NCI-H446 (cell line): Measurements from ENCODE around the gene UBL4B.
A peak's percentile ranks its signal among the peaks of the same experiment; 100 is the strongest.

Source experiments
- DNase-seq, 2 experiments: peaks; one replicate each; lab custom pipeline; 2025; lab: John Stamatoyannopoulos, UW

UBL4B gene

DNA sequence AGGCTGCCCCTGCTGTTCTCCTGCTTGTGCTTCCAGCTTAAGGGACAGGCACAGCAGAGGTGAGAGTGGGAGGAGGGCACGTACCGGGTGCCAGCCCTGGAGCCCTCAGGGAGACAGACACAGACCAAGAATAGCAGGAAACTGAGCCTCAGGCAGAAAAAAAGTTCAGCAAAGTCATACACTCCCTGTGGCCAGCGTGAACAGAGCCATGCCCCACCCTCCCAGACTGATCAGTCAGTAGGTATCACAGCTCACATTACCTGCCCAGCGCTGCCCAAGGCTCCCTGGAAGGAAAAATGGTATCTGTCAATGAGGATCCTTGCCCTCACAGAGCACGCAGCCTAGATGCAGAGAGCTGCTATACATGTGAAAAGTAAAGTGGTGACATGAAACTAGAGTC lies 1.3 kb downstream of the UBL4B start:
- no peak for DNase-seq

DNA sequence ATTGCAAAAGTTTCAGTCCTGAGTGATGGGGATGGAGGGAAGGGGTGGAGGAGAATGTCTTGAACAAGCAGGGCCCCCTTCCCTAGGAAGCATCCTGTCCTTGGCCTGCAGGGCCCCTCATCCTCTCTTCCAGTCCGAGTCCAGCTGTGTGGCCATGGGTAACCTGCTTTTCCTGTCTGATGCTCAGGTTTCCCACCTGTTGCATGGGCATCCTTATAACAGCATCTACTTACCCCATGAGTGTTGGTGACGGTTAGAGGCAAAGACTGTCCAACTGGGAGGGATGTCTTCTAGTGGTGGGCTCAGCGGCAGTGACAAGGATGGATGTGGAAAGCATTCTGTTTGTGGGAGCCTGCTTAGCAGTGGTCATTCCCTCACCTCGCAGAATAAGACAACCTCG lies 1.9 kb downstream of the UBL4B start:
- no peak for DNase-seq

DNA sequence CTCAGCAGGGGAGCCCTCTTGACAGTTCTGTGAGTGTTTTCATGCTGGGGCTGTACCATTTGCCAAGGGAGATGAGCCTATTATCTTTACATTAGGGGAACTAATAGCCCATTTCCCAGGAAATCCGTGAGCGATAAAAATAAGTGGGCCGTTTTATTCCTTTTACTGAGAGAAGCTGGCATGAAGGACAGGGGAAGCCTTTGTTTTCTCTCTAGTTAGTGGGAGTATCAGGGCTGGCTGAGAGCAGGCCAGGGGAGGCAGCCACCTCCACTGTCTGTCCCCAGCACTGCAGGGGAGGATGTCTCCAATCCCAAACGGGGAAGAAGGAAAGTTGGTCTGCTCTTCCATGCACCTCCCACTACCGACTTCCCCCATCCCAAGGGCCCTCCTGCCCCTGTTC lies 2.5 kb downstream of the UBL4B start:
- no peak for DNase-seq

DNA sequence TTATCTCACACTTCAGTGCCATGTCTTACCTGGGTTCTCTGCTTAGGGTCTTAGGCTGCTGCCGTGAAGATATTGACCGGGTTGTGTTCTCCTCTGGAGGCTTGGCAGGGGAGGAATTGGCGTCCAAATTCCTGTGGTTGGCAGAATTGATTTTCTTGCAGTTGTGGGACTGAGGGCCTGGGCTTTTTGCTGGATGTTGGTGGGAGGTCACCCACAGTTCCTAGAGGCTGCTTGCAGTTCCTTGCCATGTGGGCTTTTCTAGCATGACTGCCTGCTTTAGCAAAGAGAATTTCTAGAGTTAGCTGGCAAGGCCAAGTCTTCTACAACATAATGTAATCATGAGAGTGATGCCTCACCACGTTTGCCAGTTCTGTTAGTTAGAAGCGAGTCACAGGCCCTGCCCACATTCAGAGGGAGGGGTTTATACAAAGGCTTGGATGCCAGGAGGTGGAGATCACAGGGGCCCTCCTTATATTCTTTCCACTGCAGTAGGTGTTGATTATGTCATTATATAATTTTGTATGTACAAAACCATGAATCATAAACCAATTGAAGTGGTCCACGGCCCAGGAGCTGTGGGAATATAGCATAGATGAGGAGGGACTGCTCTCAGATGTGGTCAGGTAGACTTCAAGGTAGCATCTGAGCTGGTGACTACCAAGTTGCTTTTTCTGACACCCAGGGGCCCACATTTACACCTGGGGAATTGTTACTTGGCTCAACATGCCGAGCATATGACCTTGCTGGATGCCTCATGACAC lies 6.6 kb downstream of the UBL4B start:
- peak in 1 of 2 experiments; percentile 25 for DNase-seq

DNA sequence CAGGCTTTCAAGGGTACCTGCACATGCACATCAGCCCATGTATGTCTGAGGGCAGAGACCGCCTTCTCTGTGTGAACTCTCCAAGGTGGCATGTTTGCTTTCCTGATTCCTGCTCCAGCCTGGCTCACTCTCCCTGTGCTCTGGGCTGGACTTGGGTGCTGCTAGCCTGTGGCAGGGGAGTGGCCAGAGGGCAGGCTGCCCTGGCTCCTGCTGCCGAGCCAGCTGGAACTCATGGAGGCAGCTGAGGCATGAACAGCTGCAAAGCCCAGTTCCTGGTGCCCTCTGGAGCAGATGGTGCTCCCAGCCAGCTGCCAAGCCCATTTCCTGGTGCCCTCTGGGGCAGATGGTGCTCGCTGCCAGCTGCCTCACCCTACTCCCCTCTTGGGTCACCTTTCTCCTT lies 7.6 kb downstream of the UBL4B start:
- peak; percentile 6 to 61 for DNase-seq

DNA sequence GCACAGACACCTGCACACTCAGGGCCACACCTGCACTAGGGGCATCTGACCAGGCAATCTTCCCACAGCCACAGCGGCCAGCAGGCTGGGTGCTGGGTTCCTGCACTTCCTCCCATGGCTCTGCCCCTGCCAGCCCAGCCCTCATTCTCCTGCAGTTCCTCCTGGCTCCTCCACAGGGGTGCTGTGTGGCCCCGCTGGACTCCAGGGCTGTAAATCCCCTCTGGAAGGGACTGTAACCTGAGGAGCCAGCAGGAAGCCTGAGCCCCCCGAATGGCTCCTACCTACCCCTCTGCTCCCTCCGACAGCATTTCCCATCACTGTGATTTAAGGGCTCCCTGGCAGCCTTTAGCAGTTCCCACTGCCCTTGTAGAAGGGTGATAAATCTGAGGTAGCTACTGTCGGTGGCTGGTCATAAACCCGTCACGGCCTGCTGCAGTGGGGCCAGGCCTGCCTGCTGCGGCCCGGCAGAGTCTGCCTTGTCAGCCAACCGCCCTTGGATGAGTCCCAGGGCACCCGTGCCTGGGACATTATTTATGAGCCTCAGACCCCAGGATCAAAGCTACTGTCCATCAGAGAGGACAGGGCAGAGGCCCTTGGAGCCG lies 8.8 kb downstream of the UBL4B start:
- DNase-seq: no peak

DNA sequence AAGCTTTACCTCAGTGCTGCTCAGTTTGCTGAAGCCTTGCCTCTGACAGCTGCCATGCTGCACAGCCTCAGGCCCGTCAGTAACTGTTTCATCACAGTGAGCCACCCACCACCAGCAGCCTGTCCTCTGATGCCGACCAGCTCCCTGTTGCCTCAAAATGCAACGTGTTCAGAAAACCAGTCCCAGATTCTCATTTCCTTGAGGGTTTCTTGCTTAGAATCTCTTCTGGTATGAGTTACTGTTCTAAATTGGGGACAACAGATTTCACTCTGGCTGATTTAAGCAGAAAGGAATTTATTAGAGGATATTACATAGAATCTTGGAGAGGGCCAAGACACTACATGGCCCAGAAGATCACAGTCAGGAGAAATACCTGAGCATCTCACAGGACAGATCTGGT lies 11.0 kb downstream of the UBL4B start:
- no peak for DNase-seq

DNA sequence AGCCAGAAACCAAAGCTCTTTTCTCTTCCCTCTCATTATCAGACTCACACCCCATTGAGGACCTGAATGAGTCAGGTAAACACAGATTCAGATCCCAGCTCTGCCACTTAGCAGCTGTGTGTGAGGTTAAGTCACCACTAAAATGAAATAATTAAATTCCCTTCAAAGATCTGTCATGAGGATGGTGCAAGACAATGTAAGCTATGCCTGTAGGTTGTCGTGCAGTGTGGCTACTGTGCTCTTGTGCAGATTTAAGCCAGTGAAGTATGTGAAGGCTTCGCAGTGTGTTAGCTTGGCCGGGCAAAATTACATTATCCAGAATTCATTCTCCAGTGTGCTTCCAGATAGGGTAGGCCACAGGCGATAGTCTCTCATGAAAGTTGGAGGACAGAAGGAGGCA lies 13.6 kb downstream of the UBL4B start:
- DNase-seq: no peak

DNA sequence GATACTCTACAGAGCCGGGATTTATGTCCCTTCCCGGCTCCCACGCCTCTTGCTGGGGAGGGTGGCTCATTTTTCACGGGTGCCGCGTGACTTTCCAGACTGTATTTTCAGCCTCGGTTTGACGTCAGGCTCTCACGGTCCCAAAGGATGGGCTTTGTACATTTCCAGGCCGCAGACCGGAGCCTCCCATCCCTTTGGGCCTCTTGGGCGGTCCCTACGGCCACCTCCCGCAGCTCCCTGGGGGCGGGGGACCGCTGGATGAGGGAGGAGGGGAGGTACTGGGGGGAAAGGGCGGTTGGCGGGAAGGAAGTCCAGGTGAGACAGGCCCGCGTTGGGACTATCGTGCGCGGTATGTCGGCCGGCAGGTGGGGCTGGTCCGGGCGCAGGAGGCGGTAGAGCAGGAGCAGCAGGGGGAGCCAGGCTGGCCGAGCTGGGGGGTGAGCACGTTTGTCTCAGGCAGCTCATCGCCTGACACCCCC lies 17.9 kb downstream of the UBL4B start:
- no peak for DNase-seq

DNA sequence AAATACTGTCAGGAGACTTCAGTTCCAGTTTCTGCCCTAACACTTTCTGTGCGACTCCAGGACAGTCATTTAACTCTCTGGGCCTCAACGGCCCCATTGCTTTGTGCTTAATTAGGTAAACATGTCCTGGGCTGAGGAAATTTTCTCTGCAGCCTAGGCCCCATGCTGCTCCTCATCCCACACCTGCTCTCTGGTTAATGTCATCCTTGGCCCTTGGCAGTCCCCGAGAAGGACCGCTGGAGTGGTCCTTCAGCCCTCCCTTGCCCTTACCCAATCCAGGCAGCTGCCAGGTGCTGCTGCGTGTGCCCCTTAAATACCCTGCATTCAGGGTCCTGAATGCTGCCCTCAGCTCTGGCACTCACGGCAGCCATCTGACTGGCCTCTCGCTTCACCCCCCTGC lies 18.7 kb downstream of the UBL4B start:
- DNase-seq: no peak

DNA sequence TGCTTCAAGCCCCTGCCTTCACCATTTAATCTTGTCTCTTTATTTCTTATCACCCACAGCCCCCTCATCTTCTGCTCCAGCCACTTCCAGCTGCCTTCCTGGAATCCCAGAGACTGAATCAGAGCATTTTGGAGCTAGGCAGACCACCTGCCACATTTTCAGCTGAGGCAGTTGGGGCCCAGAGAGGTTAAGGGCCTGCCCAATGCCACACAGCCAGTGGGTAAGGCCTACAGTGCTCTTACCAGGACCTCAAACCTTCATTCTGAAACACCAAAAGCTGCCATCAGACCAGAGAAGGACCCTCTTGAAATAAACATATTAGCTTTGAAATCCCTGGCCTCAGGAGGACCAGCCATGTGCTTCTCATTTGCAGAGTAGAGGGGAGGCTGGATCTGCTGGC lies 20.4 kb downstream of the UBL4B start:
- no peak for DNase-seq

DNA sequence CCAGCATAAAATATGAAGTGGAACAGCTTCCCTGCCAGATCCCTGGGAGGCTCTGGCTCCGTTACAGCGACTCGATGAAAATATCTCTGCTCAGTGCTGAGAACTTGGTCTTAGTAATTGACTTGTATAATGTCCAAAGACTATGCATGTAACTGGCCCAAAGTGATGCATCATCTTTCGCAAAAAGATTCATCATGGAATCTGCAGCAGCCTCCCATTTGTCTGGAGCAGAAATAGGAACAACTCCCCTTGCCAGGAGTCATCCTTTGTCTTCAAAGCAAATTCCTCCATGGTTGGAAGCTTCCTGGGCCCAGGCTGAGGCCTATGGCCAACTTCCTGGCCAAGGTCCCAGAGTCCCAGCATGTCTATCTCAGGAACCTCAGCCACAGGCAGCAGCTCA lies 21.2 kb downstream of the UBL4B start:
- peak in 1 of 2 experiments; percentile 72 for DNase-seq

DNA sequence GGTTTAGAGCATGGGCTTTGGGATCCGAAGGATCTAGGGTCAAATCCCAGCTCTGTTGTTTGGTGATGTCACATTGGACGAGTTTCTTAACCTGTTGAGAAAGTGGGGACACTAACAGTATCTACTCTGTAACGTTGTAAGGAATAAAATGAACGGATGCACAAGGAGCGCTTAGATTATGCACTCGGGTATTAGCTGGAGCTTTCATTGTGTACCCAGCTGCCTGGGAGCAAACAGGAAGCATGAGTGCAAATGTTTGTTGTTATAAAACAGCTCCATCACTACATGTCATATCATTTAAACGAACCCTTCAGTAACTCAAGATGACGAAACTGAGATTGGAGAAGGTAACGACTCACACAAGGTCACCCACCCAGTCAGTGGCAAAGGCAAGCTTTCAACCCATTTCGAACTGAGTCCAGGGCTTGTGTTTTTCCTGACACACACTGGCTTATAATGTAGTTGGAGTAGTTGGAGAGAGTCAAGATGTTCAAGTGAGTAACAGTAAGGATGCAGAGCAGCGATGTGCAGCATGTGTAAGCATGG lies 21.9 kb downstream of the UBL4B start:
- no peak for DNase-seq

DNA sequence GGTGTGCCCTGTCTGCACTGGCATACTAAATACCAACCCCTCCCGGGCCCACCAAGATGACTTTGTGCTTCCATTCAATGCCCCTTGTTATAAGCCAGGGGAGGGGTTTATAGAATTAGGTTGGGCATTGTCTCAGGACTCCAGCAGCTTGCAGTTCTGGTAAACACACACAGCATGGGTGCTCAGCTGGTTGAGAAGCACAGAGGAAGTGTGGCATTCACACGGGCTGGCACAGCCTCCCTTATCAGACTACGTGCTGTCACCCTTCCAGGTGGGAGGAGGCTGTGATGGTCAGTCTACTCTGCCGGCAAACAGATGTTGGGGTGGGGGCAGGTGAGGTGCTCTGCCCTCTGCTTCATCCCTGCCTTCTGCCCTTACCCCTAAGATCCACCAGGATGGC lies 23.0 kb downstream of the UBL4B start:
- no peak for DNase-seq

DNA sequence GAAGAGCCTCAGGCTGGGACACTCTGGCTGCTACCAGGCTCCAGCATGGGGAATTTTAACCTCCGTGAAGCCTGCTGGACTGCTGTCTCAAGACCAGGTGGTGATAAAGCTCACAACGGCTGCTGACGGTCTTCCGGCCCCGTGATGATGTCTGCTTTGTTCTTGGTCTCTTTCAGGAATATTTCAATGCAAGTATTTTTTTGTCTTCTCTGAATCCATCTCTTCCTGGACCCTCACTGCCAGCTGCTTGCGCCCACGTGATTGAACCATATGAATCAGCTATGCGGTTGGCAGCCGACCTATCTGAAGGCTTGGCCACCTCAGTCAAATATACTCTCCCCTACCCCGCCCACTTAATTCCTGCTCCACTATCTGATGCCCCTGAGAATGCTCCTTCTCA lies 23.4 kb downstream of the UBL4B start:
- no peak for DNase-seq

DNA sequence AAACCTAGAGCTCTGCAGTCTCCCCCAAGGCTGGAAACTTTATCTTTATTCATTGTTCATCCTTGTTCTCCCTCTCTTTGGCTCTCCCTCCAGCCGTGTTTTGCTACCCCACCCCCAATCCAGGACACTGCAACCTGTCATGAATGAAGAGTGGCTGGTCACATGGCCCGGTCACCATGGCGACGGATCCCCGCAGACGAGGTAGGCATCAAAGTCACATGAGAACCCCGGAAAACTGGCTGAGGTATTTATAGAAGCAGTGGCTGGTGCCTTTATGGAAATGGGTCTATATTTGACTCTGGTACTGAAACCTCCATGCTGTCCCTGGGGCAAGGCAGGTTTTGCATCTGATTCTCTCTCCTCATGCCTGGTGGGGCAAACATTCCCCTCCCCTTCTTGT lies 24.7 kb downstream of the UBL4B start:
- peak in 1 of 2 experiments; percentile 14 for DNase-seq

DNA sequence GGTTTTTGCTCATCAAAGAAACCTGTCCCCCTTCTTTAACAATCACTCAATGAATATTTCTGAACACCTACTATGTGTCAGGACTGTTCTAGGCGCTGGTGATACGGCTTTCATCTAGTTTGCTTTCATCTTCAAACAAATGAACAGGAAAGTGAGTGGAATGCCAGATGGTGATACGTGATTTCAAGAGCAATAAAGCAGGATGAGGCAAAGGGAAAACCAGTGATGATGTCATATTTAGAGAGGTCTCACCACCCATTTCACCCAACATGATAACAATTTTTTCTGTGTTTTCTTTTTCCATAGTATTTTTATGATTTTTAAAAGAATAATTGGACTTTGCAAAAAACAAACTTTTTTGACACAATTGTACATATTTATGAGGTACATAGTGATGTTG lies 26.7 kb downstream of the UBL4B start:
- DNase-seq: no peak

DNA sequence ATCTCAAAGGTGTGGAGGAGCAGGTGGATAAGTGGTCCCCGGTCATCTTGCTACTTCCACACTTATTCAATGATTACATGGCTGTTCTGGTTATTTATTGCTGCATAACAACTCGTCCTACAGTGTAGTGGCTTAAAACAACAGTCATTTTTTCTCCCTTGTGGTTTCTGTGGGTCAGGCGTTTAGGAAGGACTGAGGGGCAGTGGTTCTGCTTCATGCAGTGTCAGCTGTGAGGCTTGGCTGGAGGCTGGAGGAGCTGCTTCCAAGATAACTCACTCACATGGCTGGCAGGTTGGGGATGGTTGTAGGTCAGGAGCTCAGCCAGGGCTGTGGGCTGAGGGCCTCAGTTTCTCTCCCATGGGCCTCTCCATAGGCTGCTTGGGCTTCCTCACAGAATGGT lies 32.1 kb downstream of the UBL4B start:
- no peak for DNase-seq

DNA sequence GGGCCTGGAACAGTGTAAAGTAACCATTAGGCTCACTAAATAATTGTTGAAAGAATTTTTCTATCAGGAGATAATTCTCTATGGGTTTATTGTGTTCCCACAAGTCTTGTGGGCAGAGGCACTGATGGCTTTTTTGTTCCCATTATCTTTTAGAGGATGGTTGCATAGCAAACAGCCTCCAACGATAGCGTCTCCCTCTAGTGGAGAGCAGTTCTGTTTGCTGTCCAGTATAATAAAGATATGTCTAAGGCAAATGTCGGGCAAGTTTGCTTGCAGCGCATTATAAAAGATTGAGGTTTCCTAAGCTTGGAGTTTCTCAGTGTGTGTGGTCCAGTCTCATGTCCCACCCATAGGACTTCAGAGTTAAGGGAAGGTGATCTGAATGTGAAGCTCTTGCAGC lies 36.7 kb downstream of the UBL4B start:
- no peak for DNase-seq

DNA sequence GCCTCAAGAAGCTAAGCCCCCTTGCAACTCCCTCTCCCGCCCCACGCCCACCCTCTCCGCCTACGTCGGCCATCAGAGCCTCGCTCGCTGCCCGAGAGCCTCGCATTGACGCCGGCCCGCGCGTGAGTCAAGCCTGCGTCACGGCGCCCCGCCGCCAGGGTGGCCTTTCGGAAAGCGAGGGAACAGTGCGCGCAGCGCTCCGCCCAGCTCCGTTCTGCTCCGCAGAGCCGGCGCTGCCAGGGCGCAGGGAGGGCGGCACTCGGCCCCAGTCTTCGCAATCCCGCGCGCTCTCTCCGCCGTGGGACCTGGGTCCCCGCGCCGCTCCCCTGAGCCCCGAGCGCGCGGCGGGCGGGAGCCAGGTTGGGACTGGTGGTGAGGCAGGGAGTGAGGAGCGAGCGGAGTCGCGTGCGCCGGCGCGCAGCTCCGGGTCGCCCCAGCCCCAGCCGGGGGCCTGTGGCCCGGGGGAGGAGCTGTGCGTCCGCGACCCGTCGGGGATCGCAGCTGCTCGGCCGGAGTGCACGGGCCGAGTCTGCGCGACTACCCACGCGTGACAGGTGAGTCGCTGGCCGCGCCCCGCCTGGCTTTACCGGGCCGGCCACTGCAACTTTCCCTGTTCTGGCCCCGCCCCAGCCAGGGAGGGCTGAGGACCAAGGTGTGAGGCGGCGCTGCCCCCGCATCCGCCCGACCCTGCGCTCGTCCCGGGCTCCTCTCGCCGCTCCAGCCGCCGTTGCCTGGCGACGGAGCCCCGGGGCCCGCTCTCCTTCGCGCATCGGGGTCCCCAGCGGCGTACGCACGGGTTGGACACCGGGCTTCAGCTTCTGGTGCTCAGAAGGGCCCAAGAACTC lies 38.3 kb downstream of the UBL4B start, which contains the start of gene SLC6A17:
SLC6A17 (plus strand) TSS at position 165 of the 845 bp plus-strand sequence. CDS start 16,436 bp downstream, outside the sequence.
- DNase-seq: peak in 1 of 2 experiments; percentile 83

DNA sequence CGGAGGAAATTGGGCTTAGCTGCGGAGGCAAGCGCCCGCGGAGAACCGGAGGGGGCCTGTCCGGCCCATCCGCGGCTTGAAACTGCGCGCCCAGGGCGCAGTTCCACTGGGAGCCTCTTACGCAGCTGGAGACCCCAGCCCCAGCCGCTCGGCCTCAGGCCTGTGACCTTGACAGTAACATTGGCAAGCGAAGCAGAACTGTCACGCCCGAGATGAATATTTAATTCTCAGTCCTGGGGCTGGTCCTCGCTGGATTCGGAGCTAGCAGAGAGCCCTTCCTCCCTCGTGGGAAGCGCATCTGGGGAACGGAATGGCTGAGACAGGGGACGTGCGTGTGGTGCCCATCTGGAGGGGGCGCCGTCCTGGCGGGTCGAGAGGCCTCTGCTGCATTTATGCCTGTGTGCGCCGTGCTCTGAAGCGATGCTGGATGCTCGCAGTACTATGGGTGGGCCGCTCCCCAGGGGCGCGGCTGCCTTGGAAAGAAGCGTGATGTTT lies 39.0 kb downstream of the UBL4B start:
- DNase-seq: no peak

DNA sequence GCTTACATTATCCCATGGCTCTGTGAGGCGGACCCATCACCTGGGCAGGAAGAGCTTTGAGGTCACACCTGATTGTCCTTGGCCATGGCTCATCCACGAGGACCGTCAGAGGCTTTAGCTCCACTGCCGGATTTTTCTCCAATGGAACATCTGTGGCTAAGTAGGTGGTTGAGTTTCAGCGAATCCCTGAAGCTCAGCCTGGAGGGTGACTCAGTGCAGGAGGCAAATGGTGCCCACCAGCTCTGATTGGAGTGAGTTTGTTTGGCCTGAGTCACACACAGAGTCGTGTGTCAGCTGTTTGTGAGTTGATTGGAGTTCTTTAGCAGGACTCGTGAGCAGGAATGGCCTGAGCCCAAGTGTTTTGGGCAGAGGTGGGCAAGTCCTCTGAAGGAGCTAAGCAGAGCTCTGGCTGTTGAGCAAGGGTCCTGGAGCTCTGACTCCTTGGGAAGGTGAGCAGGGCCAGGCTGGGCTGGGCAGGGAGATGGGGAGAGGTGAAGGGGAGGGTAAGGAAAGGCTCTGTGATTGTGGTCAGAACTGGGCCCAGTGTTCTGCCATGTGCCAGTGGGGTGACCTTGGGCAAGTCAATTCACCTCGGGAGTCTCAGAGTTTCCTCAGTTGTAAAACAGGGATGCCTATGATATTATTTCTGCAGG lies 40.0 kb downstream of the UBL4B start:
- DNase-seq: peak in 1 of 2 experiments; percentile 54
